NCI-H82 (cell line): ENCODE data around the gene MDFIC.

Source experiments
- DNase-seq: peaks from one replicate; lab custom pipeline; 2025; lab: John Stamatoyannopoulos, UW

The MDFIC gene

GRCh38 chr7:114997487-114998404, 75.9 kb downstream of the MDFIC start:
- DNase-seq = no peak

GRCh38 chr7:115004121-115004520, 82.2 kb downstream of the MDFIC start:
- DNase-seq = no peak

GRCh38 chr7:115005251-115005650, 83.4 kb downstream of the MDFIC start:
- no peak for DNase-seq

GRCh38 chr7:115005953-115006352, 84.1 kb downstream of the MDFIC start:
- no peak for DNase-seq

- no peak for DNase-seq
These were observed 85.9 kb downstream of the MDFIC start for GRCh38 chr7:115007751-115008150.

GRCh38 chr7:115008465-115009114, 86.7 kb downstream of the MDFIC start:
- DNase-seq = no peak

- DNase-seq = no peak
These were observed 87.2 kb downstream of the MDFIC start for GRCh38 chr7:115009139-115009538.

GRCh38 chr7:115009736-115010440, 88.0 kb downstream of the MDFIC start:
- no peak for DNase-seq

- no peak for DNase-seq
These were observed 88.5 kb downstream of the MDFIC start for GRCh38 chr7:115010441-115010820.

GRCh38 chr7:115013886-115014285, 92.0 kb downstream of the MDFIC start:
- DNase-seq = no peak

- no peak for DNase-seq
These were observed 92.9 kb downstream of the MDFIC start for GRCh38 chr7:115014794-115015193.

- no peak for DNase-seq
These were observed 93.7 kb downstream of the MDFIC start for GRCh38 chr7:115015619-115016018.

GRCh38 chr7:115019882-115020605, 98.2 kb downstream of the MDFIC start:
- peak; percentile 34 for DNase-seq

GRCh38 chr7:115023219-115023618, 101.3 kb downstream of the MDFIC start:
- no peak for DNase-seq

GRCh38 chr7:115024276-115024675, 102.4 kb downstream of the MDFIC start:
- DNase-seq = peak; percentile 86

- no peak for DNase-seq
These were observed 111.1 kb downstream of the MDFIC start for GRCh38 chr7:115032715-115033703.

- no peak for DNase-seq
These were observed 112.1 kb downstream of the MDFIC start for GRCh38 chr7:115033917-115034459.

GRCh38 chr7:115034515-115034914, 112.6 kb downstream of the MDFIC start:
- no peak for DNase-seq

GRCh38 chr7:115037128-115037802, 115.4 kb downstream of the MDFIC start:
- no peak for DNase-seq

- no peak for DNase-seq
These were observed 116.3 kb downstream of the MDFIC start for GRCh38 chr7:115038158-115038557.
